Activated T-helper 9 cell treated with anti-CD3 and anti-CD28 coated beads, Interleukin-2, amount 50 U/mL, for 16 hours (primary cell): ENCODE measurements around the gene HSPA1A.
"Not testable (repeated sequence)": the region's sequence is repeated elsewhere in the genome, so short reads cannot be mapped to it uniquely, and the experiment has no call there.

Source experiments
- DNase-seq: peaks from one replicate; pipeline ENCODE4 v3.0.0-alpha.2; 2020; ENCODE audit warnings: low read depth

HSPA1A gene

DNA sequence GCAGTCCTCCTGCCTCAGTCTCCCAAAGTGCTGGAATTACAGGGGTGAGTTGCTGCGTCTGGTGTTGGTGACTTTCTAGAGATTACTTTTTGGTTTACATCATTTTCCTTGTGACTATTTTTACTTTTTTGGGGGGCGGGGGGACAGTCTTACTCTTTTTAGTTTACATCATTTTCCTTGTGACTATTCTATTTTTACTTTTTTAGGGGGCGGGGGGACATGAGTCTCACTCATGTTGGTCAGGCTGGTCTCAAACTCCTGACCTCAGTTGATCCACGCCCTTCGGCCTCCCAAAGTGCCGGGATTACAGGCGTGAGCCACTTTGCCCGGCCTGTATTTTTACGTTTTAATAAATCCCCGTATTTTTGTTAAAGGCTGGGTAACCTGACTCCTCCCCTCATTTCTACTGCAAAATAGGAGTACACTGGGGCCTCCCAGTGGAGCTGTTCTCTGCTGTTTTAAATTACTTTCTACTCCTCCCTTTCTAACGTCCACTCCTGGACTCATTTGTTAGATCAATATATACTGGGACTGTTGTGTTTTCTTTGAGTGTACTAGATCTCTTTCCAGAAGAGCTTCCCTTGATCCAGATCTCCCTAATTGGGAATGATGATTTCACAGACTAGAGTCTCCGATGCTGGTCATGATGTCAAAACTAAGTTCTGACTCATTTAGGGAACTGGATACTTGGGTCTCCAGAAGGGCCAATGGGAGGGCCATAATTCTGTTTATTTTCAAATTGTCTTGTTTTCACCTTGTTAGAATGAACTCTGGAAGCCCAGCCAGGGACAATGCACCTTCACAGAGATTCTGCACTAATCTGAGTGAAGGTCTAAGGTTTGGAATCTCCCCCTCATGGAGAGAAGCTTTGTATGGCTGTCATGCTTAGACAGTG is 21.4 kb downstream of the HSPA1A start:
- no peak for DNase-seq

DNA sequence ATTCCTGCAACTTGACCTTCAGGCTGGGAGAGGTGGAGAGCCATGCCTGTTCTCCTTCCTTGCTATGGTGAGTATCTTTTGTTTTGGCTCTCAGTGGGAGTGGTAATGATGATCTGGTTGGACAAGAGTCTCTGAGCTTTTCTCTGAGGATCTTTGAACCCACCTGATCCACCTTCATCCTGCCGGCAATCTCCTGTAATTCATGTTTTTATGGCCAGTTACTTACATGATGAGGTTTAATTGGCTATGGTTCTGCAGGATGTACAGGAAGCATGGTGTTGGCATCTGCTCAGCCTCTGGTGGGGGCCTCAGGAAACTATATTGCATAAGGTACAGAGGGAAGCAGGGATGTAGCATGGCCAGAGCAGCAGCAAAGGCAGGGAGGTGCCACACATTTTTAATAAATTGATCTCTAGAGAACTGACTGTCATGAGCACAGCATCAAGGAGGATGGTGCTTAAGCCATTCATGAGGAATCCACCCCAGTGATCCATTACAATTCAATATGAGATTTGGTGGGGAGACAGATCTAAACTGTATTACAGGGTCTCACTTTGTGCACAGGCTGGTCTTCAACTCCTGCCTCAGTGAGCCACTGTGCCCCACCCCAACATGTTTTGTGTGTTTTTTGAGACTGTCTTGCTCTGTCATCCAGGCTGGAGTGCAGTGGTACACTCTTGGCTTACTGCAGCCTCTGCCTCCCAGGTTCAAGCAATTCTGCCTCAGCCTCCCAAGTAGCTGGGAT is 22.2 kb downstream of the HSPA1A start:
- DNase-seq: no peak

DNA sequence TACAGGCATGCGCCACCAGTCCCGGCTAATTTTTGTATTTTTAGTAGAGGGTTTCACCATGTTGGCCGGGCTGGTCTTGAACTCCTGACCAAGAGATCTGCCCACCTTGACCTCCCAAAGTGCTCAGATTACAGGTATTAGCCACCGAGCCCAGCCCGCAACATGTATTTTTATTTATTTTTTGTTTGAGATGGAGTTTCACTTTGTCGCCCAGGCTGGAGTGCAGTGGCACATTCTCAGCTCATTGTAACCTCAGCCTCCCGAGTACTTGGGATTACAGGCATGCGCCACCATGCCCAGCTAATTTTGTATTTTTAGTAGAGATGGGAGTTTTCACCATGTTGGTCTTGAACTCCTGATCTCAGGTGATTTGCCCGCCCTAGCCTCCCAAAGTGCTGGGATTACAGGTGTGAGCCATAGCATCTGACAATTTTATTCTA is 22.8 kb downstream of the HSPA1A start:
- not testable (repeated sequence) for DNase-seq

DNA sequence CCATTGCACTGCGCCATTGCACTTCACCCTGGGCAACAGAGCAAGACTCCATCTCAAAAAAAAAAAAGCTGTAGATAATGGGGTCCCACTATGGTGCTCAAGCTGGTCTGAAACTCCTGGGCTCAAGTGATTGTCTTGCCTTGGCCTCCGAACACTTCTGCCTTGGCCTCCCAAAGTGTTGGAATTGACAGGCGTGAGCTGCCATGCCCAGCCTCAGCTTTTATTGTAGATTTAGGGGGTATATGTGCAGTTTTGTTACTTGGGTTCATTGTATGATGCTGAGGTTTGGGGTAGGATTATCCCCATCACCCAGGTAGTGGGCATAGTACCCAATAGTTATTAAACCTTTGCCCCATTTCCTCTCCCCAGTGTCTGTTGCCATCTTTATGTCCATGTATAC is 23.6 kb downstream of the HSPA1A start:
- DNase-seq: no peak

DNA sequence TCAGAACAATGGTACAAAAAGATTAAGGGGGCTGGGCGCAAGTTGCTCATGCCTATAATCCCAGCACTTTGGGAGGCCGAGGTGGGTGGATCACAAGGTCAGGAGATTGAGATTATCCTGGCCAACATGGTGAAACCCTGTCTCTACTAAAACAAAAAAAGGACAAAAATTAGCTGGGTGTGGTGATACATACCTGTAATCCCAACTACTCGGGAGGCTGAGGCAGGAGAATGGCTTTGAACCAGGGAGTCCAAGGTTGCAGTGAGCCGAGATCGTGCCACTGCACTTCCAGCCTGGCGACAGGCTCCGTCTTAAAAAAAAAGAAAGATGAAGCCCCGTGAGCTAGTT is 24.4 kb downstream of the HSPA1A start:
- DNase-seq: not testable (repeated sequence)

DNA sequence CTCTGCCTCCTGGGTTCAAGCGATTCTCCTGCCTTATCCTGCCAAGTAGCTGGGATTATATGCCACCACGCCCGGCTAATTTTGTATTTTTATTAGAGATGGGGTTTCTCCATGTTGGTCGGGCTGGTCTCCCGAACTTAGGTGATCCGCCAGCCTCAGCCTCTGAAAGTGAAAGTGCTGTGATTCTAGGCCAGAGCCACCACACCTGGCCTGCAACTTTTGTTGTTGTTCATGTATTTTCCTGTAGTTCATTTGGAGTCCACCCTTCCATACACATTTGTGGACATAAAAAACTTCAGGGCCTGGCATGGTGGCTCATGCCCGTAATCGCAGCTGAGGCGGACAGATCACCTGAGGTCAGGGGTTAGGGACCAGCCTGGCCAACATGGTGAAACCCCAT is 26.7 kb downstream of the HSPA1A start:
- DNase-seq: no peak

DNA sequence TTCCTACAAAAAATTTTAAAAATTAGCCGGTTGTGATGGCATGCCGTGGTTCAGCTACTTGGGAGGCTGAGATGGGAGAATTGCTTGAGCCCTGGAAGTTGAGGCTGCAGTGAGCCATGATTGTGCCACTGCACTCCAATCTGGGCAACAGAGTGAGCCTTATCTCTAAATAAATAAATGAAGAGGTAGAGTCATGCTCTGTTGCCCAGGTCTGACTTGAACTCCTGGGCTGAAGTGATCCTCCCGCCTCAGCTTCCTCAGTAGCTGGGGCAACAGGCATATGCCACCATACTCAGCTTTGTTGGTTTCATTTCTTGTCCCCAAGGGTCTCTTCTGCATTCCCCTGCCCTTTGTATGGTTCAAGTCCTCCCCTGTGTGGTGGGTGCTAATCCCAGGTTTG is 29.2 kb downstream of the HSPA1A start:
- DNase-seq: no peak

DNA sequence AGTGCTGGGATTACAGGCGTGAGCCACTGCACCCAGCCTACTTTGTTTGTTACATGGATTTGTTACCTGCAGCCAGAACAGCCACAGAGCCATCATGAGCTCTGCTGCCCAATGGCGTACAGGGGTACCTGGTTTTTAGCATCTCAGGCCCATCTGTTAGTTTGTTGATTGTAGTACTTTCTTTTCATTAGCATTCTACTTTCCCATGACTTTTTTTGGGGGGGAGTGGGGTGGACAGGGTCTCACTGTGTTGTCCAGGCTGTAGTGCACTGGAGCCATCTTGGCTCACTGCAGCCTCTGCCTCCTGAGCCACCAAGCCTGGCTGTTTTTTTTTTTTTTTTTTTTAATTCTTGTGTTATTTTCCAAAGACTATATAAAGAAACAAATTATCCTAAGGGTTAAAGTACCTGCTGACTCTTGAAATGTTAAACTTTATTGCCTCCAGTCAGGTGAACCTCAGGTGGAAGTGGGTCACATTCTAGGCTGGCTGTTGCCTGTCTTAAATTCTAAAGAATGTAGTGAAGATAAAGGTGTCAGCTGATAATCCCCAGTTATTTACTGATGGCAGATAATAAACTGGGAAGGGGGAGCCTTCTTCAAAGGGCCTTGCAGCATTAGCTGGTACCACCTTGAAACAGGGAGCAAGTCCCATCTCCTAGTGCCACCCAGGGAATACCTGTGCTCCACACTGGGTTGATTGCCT is 32.1 kb downstream of the HSPA1A start:
- DNase-seq: no peak

DNA sequence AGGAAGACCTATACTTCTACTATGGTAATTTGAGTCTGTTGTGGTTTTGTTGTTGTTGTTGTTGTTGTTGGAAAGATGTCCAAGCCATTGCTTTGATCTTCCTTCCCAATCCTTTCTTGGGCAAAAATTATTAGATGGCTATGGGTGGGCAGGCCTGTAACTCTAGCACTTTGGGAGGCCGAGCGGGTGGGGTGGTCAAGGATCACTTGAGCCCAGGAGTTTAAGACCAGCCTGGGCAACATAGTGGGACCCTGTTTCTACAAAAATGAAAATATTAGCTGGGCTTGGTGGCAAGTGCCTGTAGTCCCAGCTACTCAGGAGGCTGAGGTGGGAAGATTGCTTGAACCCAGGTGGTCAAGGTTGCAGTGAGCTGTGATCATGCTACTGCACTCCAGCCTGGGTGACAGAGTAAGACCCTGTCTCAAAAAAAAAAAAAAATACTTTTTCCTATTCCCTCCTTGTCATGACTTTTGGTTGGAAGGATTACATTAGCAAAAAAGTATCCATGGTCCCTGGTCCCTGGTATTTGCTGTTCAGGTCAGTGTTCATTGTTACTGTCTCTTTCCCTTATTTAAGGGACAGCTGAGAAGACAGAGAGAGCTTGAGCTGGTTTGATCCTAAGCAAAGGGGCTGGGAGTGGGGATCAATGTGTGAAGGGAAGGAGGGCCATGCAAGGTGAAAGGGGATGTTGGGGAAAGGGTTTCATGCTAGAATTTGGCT is 35.6 kb downstream of the HSPA1A start:
- DNase-seq: no peak

DNA sequence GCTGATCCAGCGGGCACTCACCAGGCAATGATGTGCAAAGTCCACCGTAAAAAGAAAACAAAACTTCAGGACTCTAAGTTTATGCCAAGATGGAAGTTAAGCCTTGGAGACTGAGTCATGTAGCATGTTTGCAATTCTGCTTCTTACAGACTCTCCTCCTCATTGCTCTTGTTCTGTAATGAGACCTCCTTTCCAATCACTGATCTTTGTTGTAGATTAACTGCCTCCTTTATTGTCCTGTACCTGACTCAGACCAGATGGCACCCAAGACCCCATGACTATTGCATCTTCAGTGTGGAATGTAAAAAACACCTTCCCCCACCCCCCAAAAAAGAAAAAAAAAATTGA is 36.1 kb downstream of the HSPA1A start:
- no peak for DNase-seq

DNA sequence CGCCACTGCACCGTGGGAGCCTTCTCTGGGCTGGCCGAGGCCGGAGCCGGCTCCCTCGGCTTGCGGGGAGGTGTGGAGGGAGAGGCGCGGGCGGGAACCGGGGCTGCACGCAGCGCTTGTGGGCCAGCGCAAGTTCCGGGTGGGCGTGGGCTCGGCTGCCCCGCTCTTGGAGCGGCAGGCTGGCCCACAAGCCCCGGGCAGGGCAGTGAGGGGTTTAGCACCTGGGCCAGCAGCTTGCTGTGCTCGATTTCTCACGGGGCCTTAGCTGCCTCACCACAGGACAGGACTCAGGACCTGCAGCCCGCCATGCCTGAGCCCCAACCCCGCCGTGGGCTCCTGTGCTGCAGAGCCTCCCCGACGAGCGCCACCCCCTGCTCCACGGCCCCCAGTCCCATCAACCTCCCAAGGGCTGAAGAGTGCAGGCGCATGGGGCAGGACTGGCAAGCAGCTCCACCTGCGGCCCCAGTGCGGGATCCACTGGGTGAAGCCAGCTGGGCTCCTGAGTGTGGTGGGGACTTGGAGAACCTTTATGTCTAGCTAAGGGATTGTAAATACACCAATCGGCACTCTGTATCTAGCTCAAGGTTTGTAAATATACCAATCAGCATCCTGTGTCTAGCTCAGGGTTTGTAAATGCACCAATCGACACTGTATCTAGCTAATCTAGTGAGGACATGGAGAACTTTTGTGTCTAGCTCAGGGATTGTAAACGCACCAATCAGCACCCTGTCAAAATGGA is 36.8 kb downstream of the HSPA1A start:
- DNase-seq: not testable (repeated sequence)

DNA sequence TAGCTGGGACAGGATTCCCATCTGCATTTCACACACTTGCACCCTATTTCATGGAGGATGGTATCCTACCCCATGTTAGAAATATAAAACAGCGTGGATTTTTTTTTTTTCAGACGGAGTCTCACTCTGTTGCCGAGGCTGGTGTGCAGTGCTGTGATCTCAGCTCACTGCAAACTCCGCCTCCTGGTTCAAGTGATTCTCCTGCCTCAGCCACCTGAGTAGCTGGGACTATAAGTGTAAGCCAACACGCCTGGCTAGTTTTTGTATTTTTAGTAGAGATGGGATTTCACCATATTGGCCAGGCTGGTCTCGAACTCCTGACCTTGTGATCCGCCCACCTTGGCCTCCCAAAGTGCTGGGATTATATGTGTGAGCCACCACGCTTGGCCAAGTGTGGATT is 42.4 kb downstream of the HSPA1A start:
- not testable (repeated sequence) for DNase-seq

DNA sequence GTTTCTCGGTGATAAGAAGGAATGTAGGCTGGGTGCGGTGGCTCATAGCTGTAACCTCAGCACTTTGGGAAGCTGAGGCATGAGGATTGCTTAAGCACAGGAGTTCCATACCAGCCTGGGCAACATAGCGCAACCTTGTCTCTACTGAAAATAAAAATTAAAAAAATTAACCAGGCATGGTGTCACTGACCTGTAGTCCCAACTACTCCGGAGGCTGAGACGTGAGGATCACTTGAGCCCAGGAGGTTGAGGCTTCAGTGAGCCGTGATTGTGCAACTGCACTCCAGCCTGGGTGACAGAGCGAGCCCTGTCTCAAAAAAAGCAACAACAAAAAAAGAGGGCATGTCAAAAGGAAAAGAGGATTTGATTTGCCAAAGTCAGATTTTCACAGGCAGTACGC is 43.4 kb downstream of the HSPA1A start:
- no peak for DNase-seq

DNA sequence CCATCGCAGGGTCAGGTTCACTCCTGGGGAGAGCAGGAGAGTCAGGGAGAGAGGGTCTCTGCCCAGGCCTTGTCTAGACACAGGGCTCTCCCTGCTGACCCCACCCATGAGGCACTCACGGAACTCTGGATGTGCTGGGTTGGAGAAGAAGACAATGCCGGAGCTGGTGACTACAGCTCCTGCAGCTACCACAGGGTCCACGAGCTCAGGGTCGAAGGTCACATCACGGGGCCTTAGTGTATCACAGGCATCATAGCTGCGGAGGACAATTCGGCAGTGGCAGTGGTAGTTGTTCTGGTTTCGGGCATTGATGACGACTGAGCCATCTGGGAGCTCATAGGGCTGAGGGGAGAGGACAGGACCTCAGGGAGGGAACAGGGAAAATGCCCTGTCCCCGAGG is 44.6 kb downstream of the HSPA1A start:
- DNase-seq: no peak

DNA sequence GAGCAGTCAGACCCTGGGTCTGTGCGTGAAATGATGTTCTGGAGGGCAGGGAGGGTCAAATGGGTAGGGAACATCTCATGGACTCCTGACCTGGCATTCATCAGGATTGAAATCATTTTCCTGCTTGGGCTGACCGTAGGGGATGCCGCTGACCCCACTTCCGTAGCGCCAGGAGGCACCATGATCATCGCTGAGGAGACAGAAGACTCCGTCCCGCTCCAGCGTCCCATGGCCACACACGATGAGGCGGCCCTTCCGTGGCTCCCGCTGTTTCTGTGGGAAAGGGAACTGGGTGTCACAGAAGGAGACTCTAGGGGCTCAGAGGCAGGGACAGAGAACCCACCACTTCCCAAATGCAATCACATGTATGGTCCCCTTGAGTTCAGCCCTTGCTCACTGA is 45.0 kb downstream of the HSPA1A start:
- DNase-seq: no peak

DNA sequence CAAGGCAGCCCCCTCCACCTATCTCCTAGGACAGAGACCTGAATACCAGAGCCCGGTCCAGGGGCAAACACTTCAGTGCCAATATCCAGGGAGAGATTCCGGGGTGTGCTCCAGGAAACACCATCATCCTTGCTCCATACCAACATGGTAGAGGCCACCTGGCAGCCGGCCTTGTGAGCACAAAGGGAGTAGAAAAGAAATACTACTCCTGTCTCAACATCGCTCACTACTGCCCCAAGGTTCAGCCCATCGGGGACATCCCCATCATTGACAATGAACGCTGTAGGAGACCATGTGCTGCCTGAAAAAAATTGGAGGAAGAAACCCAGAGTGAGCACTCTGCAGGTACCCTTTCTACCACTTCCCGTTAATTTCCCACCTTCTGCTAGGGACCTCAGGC is 45.8 kb downstream of the HSPA1A start:
- DNase-seq: no peak

DNA sequence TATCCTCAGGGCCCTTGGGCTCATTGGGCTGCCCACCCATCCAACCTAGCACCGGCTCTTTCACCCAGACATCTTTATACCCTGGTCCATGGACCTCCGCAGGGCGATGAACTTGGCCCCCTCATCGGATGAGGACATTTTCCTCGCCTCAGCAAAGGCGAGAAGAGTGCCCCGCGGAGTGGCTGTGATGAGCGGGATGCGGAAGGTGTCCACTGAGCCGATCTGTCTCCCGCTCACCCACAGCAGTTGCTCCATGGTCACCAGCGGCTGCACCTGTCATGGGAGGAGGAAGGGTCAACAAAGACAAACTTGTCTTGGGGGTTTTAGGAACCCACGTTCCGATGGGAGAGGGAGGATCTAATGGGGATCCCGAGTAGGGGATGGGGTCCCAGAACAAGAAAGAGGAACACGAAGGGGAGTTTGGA is 46.6 kb downstream of the HSPA1A start:
- DNase-seq: no peak

DNA sequence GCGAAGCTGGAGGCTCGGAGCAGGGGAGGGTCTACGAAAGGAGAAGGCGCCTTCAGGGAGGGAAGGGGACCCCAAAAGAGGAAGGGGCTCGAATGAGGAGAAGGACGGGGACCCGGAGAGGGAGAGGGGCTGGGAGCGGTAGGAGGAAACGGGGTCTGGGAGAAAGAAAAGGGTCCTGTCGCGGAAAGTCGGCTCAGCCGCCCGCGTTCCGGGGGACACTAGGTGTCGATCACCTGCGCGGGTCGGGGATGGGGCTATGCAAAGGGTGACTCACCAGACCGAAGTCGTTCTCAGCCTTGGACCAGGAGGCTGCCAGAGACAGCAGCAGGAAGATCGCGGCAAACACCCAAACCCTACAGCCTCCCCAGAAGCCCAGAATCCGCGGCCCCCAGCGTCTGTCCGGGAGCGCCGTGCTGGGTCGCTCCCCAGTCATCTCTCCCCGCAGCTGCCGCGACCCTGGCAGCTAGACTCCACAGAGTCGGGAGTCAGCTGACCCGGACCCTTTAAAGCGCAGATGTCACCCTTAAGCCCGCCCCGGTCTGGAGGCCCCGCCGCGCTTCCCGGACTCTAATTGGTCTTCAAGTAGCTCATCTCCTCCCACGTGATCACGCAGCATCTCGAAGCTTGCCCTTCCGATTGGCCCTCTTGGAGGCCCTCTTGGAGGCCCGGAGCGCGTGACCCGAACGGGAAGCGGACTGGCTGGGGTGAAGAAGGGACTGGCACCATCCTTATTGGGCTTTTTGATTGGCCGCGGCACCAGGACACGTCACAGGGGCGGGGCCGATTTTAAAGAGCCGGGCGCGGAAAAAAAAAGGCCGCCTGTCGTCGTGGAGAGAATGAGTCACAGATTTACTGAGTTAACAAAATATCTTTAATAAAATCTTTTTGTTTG is 47.2 kb downstream of the HSPA1A start, which contains the start of gene NEU1:
Gene NEU1 (minus strand): TSS at position 478 of the 892 bp plus-strand sequence. CDS start 45 bp downstream, at position 433.
- peak; percentile 98 for DNase-seq

DNA sequence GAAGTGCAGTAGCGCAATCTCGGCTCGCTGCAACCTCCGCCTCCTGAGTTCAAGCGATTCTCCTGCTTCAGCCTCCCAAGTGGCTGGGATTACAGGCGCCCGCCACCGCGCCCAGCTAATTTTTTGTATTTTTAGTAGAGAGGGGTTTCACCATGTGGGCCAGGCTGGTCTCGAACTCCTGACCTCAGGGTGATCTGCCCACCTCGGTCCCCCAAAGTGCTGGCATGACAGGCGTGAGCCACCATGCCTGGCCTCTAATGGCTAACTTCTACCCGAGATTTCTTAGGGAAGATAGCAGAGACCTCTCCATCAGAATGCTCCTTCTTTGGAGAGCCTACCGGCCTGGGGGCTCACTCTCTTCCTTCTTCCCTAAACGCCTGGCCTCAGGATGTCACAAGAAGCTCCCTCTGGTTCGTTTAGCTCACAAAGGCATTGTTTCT is 48.8 kb downstream of the HSPA1A start:
- DNase-seq: not testable (repeated sequence)

DNA sequence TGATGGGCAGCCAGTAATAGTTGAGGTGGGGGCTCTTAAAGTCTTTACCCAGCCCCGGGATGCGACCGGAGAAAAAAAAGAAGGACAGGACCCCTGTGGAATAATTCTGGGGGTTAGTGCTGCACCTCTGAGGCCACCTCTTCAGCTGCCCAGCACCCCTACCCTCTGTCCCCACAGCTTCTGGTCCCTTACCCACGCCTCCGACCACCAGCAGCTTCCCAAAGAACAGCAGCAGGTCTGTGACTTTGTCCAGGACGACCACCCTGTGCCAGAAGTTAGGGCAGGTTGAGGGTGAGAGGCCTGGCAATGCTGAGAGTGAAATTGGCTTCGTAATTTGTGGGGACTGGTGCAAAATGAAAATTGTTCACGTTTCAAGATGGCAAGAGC is 49.5 kb downstream of the HSPA1A start:
- DNase-seq: no peak
